Fibroblast of skin of back (primary cell): ENCODE results near the gene CYP27C1. TPM values are rescaled to one million over a fixed set of nuclear protein-coding genes. Genes with fewer than 3 reads are reported as not detected.
A peak's percentile ranks its signal among the peaks of the same experiment; 100 is the strongest.
"Not testable (repeated sequence)": the region's sequence is repeated elsewhere in the genome, so short reads cannot be mapped to it uniquely, and the experiment has no call there.

Source experiments
- DNase-seq: peaks from one replicate; pipeline ENCODE4 v3.0.0-alpha.2; 2013
- polyA plus RNA-seq, 2 experiments: library from polyadenylated mRNA; unstranded; fragments of 120-200 nt; gene quantifications; one replicate each; pipeline ENCODE4 v1.2.1, GENCODE V29; 2013; ENCODE audit not compliant: insufficient read length in 2 of 2

The CYP27C1 gene
- polyA plus RNA-seq (2013, experiment 1 of 2; ENCODE audit: insufficient read length): 6.5 TPM
- polyA plus RNA-seq (2013, experiment 2 of 2; ENCODE audit: insufficient read length): 4.9 TPM

GRCh38 chr2:127220102-127220767, at the start of gene CYP27C1:
Gene CYP27C1, minus strand, starts transcription at chr2:127220299. Its CDS starts 29 bp downstream, at chr2:127220270.
- peak; percentile 46 for DNase-seq

- peak; percentile 43 for DNase-seq
Observed at GRCh38 chr2:127261804-127262406, 41.8 kb upstream of the CYP27C1 start.

GRCh38 chr2:127259355-127259754, 39.3 kb upstream of the CYP27C1 start:
- no peak for DNase-seq

GRCh38 chr2:127256866-127257265, 36.8 kb upstream of the CYP27C1 start:
- DNase-seq: no peak

- DNase-seq: no peak
Observed at GRCh38 chr2:127256381-127256780, 36.3 kb upstream of the CYP27C1 start.

- DNase-seq: no peak
Observed at GRCh38 chr2:127255721-127256120, 35.6 kb upstream of the CYP27C1 start.

GRCh38 chr2:127255146-127255545, 35.0 kb upstream of the CYP27C1 start:
- DNase-seq: no peak

GRCh38 chr2:127254386-127254981, 34.4 kb upstream of the CYP27C1 start:
- DNase-seq: peak; percentile 79

- not testable (repeated sequence) for DNase-seq
Observed at GRCh38 chr2:127241184-127241583, 21.1 kb upstream of the CYP27C1 start.

- no peak for DNase-seq
Observed at GRCh38 chr2:127239395-127239794, 19.3 kb upstream of the CYP27C1 start.

- DNase-seq: not testable (repeated sequence)
Observed at GRCh38 chr2:127237768-127238167, 17.7 kb upstream of the CYP27C1 start.

- DNase-seq: no peak
Observed at GRCh38 chr2:127235082-127235702, 15.1 kb upstream of the CYP27C1 start.

- DNase-seq: no peak
Observed at GRCh38 chr2:127233710-127234109, 13.6 kb upstream of the CYP27C1 start.

GRCh38 chr2:127231130-127231865, 11.2 kb upstream of the CYP27C1 start:
- DNase-seq: no peak

GRCh38 chr2:127229555-127229954, 9.5 kb upstream of the CYP27C1 start:
- DNase-seq: no peak

- DNase-seq: no peak
Observed at GRCh38 chr2:127228102-127228501, 8.0 kb upstream of the CYP27C1 start.

GRCh38 chr2:127227264-127227660, 7.2 kb upstream of the CYP27C1 start:
- DNase-seq: not testable (repeated sequence)

- DNase-seq: peak; percentile 96
Observed at GRCh38 chr2:127226520-127227263, 6.6 kb upstream of the CYP27C1 start.

- DNase-seq: no peak
Observed at GRCh38 chr2:127226132-127226519, 6.0 kb upstream of the CYP27C1 start.

GRCh38 chr2:127225186-127225960, 5.3 kb upstream of the CYP27C1 start:
- DNase-seq: peak; percentile 86

GRCh38 chr2:127224135-127224534, 4.0 kb upstream of the CYP27C1 start:
- not testable (repeated sequence) for DNase-seq
